ENCODE measurements around the gene FAM53B. TPM values are rescaled to one million over a fixed set of nuclear protein-coding genes. Genes with fewer than 3 reads are reported as not detected.

The FAM53B gene
- total RNA-seq, 1 donor from 2014 or later: 35.9 TPM

DNA sequence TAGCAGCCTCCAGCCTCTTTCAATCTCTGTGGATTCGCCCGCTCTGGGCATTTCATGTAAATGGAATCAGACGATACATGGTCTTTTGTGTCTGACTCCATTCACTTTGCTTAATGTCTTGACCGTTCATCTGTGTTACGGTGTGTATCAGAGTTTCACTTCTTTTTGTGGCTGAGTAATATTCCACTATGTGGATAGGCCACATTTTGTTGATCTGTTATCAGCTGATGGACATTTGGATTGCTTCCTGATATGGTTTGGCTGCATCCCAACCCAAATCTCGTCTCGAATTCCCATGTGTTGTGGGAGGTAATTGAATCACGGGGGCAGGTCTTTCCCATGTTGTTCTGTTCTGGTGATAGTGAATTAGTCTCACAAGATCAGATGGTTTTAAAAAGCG, 173.5 kb downstream of the FAM53B start:
- DNase-seq (ENCODE audit: extremely low spot score, unreplicated experiment): no peak
- TF ChIP-seq, protein P1, sequence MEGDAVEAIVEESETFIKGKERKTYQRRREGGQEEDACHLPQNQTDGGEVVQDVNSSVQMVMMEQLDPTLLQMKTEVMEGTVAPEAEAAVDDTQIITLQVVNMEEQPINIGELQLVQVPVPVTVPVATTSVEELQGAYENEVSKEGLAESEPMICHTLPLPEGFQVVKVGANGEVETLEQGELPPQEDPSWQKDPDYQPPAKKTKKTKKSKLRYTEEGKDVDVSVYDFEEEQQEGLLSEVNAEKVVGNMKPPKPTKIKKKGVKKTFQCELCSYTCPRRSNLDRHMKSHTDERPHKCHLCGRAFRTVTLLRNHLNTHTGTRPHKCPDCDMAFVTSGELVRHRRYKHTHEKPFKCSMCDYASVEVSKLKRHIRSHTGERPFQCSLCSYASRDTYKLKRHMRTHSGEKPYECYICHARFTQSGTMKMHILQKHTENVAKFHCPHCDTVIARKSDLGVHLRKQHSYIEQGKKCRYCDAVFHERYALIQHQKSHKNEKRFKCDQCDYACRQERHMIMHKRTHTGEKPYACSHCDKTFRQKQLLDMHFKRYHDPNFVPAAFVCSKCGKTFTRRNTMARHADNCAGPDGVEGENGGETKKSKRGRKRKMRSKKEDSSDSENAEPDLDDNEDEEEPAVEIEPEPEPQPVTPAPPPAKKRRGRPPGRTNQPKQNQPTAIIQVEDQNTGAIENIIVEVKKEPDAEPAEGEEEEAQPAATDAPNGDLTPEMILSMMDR (conservative IDR thresholded peaks at IDR 0.05): no peak
- Mint-ChIP-seq H3K36me3 (no peaks in the 10 kb centered on the region), H3K27me3 (peaks cover 2% of the 10 kb centered on the region), H3K9me3 (no peaks in the 10 kb centered on the region), H3K4me3 (no peak overlapping the region), H3K27ac (no peak overlapping the region), H3K4me1 (ENCODE audit: unreplicated experiment) (no peaks in the 10 kb centered on the region)

DNA sequence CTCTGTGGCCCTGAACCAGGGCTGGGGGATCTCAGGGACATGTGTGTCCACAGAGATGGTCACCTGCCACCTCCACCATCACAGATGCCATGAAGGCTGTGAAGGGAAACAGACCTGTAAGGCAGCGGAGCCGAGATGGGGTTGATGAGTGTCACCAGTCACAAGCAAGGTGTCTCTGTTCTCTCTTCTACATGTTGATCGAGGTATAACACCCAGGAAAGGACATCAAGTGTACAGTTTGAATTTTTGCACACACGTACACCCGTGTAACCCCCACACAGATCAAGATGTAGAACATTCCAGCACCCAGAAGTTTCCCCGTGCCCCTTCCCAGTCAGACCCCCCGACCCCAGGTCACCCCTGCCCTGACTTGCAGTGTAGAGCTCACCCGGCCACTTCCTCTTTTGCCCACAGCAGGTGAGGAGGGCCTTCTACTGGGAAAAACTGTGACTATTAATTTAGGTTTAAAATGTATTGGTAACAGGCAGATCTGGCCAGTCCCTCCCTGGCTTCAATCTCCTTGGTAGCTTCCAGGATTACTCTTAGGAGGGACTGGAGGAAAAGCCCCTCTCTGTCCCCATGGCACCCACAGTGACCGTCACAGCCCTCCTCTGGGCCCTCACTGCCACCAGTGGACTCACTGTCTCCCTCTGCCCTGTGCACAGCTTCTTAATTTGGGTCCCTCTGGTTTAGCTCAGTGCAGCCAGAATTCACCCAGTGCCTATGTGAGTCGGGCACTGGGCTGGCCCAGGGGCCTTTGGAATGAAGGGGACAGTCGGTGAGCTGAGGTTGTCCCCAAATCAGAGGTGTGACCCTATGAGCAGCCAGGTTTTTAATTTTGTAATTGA, 174.3 kb downstream of the FAM53B start:
- no peak overlapping the region for H3K27ac Mint-ChIP-seq
- H3K36me3 Mint-ChIP-seq: no peaks in the 10 kb centered on the region
- no peaks in the 10 kb centered on the region for H3K9me3 Mint-ChIP-seq
- TF ChIP-seq, protein P1 (conservative IDR thresholded peaks at IDR 0.05): no peak
- no peak overlapping the region for H3K4me3 Mint-ChIP-seq
- peaks cover 6% of the 10 kb centered on the region for H3K4me1 Mint-ChIP-seq (ENCODE audit: unreplicated experiment)
- no peak for DNase-seq (ENCODE audit: extremely low spot score, unreplicated experiment)
- peaks cover under 1% of the 10 kb centered on the region for H3K27me3 Mint-ChIP-seq

Other genes starting within 250 kb of the FAM53B start
- gene EEF1AKMT2, start 47.5 kb upstream of the FAM53B start, total RNA-seq (ENCODE audit: low replicate concordance): 18.7 and 18.8 TPM in 2 replicates
- gene ABRAXAS2, start 57.4 kb upstream of the FAM53B start, total RNA-seq (ENCODE audit: low replicate concordance): 15.1 and 16.0 TPM in 2 replicates
- gene ZRANB1, start 197.7 kb upstream of the FAM53B start, total RNA-seq (ENCODE audit: low replicate concordance): 18.8 and 24.5 TPM in 2 replicates

Measured in type B pancreatic cell (in vitro differentiated cells).